ENCODE measurements around the gene BORCS6. TPM values are rescaled to one million over a fixed set of nuclear protein-coding genes. Genes with fewer than 3 reads are reported as not detected.
A peak's percentile ranks its signal among the peaks of the same experiment; 100 is the strongest.

The BORCS6 gene
- total and polyA plus RNA-seq, 9 of the 15 experiments (the other 6 are each of a cell fraction or from before 2014, with no cell fraction given): 0.01 to 7.4 (median 2.3) TPM

DNA sequence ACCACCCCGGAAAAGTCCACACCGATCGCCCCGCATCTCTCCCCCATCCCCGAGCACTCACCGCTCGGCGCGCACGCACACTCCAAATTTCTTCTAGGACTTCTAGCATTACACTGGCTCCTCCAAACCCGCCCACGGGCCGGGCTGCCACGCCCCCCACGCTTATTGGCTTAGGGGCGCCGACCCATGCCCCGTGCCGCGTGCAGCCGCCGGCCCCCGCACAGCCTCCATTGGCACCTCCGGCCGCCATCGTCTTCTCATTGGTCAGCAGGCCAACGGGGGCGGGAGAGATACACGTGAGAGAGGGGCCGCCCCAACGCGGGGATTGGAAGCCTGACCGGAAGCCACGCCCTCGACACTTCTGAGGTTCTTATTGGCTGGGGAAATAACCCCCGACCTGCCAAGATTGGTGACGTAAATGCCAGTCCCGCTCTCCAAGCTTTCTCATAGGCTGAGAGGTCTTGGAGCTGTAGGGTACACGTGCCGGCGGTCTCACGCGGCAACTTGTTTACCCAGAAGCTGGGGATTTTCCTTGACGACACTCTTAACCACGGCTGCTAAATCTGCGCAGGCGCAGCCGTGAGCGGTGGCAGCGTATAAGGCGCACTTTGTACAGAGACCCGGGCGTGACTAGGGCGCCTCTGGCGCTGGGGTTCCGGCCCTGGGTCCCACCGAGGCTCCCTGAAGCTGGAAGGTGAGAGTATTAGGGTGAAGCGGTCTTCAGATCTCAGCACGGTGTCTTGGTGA lies 33.6 kb downstream of the BORCS6 start (continued):
- TF ChIP-seq, protein P1, sequence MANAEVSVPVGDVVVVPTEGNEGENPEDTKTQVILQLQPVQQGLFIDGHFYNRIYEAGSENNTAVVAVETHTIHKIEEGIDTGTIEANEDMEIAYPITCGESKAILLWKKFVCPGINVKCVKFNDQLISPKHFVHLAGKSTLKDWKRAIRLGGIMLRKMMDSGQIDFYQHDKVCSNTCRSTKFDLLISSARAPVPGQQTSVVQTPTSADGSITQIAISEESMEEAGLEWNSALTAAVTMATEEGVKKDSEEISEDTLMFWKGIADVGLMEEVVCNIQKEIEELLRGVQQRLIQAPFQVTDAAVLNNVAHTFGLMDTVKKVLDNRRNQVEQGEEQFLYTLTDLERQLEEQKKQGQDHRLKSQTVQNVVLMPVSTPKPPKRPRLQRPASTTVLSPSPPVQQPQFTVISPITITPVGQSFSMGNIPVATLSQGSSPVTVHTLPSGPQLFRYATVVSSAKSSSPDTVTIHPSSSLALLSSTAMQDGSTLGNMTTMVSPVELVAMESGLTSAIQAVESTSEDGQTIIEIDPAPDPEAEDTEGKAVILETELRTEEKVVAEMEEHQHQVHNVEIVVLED (CRISPR knock-in tag; IDR thresholded peaks at IDR 0.05): peak; percentile 29; the same call in 1 of the 2 replicates
- no peak for TF ChIP-seq NCOA6 (IDR thresholded peaks at IDR 0.05)
- no peak for TF ChIP-seq NR4A1 (CRISPR knock-in tag; IDR thresholded peaks at IDR 0.05)
- no peak for TF ChIP-seq NR4A1 (tag; IDR thresholded peaks at IDR 0.05)
- TF ChIP-seq, protein P2, sequence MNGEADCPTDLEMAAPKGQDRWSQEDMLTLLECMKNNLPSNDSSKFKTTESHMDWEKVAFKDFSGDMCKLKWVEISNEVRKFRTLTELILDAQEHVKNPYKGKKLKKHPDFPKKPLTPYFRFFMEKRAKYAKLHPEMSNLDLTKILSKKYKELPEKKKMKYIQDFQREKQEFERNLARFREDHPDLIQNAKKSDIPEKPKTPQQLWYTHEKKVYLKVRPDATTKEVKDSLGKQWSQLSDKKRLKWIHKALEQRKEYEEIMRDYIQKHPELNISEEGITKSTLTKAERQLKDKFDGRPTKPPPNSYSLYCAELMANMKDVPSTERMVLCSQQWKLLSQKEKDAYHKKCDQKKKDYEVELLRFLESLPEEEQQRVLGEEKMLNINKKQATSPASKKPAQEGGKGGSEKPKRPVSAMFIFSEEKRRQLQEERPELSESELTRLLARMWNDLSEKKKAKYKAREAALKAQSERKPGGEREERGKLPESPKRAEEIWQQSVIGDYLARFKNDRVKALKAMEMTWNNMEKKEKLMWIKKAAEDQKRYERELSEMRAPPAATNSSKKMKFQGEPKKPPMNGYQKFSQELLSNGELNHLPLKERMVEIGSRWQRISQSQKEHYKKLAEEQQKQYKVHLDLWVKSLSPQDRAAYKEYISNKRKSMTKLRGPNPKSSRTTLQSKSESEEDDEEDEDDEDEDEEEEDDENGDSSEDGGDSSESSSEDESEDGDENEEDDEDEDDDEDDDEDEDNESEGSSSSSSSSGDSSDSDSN (IDR thresholded peaks at IDR 0.05; ENCODE audit: borderline replicate concordance in 1 of 2, low read depth in 2 of 2, low read length in 2 of 2): 0 out of 4 replicates have a peak, but pooled peaks of 1 of the 2 experiments have one; percentile 26
- no peak for TF ChIP-seq ZFP36 (IDR thresholded peaks at IDR 0.05; ENCODE audit: low read depth, low read length, partially characterized antibody)
- TF ChIP-seq, protein P3, sequence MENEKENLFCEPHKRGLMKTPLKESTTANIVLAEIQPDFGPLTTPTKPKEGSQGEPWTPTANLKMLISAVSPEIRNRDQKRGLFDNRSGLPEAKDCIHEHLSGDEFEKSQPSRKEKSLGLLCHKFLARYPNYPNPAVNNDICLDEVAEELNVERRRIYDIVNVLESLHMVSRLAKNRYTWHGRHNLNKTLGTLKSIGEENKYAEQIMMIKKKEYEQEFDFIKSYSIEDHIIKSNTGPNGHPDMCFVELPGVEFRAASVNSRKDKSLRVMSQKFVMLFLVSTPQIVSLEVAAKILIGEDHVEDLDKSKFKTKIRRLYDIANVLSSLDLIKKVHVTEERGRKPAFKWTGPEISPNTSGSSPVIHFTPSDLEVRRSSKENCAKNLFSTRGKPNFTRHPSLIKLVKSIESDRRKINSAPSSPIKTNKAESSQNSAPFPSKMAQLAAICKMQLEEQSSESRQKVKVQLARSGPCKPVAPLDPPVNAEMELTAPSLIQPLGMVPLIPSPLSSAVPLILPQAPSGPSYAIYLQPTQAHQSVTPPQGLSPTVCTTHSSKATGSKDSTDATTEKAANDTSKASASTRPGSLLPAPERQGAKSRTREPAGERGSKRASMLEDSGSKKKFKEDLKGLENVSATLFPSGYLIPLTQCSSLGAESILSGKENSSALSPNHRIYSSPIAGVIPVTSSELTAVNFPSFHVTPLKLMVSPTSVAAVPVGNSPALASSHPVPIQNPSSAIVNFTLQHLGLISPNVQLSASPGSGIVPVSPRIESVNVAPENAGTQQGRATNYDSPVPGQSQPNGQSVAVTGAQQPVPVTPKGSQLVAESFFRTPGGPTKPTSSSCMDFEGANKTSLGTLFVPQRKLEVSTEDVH (IDR thresholded peaks at IDR 0.05; ENCODE audit: low read depth, partially characterized antibody): peak; percentile 75
- no peak for TF ChIP-seq KDM5B (IDR thresholded peaks at IDR 0.05; ENCODE audit: insufficient replicate concordance, low read depth, low read length)
- TF ChIP-seq LEF1 (IDR thresholded peaks at IDR 0.05): peak; percentile 99
- TF ChIP-seq FOXJ2 (tag; IDR thresholded peaks at IDR 0.05): peak; percentile 96
- TF ChIP-seq, protein P4, sequence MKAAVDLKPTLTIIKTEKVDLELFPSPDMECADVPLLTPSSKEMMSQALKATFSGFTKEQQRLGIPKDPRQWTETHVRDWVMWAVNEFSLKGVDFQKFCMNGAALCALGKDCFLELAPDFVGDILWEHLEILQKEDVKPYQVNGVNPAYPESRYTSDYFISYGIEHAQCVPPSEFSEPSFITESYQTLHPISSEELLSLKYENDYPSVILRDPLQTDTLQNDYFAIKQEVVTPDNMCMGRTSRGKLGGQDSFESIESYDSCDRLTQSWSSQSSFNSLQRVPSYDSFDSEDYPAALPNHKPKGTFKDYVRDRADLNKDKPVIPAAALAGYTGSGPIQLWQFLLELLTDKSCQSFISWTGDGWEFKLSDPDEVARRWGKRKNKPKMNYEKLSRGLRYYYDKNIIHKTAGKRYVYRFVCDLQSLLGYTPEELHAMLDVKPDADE (conservative IDR thresholded peaks at IDR 0.05; ENCODE audit: control insufficient read depth, low read depth, low read length): peak; percentile 41; the same call in 1 of the 2 replicates
- no peak for TF ChIP-seq ZNF551 (CRISPR knock-in tag; IDR thresholded peaks at IDR 0.05)
- TF ChIP-seq, protein P5, sequence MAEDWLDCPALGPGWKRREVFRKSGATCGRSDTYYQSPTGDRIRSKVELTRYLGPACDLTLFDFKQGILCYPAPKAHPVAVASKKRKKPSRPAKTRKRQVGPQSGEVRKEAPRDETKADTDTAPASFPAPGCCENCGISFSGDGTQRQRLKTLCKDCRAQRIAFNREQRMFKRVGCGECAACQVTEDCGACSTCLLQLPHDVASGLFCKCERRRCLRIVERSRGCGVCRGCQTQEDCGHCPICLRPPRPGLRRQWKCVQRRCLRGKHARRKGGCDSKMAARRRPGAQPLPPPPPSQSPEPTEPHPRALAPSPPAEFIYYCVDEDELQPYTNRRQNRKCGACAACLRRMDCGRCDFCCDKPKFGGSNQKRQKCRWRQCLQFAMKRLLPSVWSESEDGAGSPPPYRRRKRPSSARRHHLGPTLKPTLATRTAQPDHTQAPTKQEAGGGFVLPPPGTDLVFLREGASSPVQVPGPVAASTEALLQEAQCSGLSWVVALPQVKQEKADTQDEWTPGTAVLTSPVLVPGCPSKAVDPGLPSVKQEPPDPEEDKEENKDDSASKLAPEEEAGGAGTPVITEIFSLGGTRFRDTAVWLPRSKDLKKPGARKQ (CRISPR knock-in tag; IDR thresholded peaks at IDR 0.05): no peak
- TF ChIP-seq, protein P6, sequence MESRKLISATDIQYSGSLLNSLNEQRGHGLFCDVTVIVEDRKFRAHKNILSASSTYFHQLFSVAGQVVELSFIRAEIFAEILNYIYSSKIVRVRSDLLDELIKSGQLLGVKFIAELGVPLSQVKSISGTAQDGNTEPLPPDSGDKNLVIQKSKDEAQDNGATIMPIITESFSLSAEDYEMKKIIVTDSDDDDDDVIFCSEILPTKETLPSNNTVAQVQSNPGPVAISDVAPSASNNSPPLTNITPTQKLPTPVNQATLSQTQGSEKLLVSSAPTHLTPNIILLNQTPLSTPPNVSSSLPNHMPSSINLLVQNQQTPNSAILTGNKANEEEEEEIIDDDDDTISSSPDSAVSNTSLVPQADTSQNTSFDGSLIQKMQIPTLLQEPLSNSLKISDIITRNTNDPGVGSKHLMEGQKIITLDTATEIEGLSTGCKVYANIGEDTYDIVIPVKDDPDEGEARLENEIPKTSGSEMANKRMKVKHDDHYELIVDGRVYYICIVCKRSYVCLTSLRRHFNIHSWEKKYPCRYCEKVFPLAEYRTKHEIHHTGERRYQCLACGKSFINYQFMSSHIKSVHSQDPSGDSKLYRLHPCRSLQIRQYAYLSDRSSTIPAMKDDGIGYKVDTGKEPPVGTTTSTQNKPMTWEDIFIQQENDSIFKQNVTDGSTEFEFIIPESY (CRISPR knock-in tag; IDR thresholded peaks at IDR 0.05): no peak; the same call in 1 of the 2 replicates
